Astrocyte (in vitro differentiated cells and primary cell): ENCODE measurements around the gene ITGA3.

Source experiments
- CTCF ChIP-seq: IDR thresholded peaks from 2 replicates; pipeline ENCODE4 v1.5.1; 2011; ENCODE audit warnings: low read depth, mild to moderate bottlenecking, inconsistent platforms, low read length, moderate library complexity; ENCODE audit not compliant: insufficient read depth
- EZH2 ChIP-seq: IDR thresholded peaks from 2 replicates; pipeline ENCODE4 v1.6.1; 2012; ENCODE audit warnings: mild to moderate bottlenecking, low read length, inconsistent platforms; ENCODE audit not compliant: insufficient read depth

- TF ChIP-seq CTCF: no peak
- no peak for TF ChIP-seq EZH2
Observed at GRCh38 chr17:50046179-50046578, 9.7 kb upstream of the ITGA3 start.
